Coronary artery (tissue), 2 donors: Measurements from ENCODE around the gene LMCD1.

Experiments
- DNase-seq: peaks from one replicate; pipeline ENCODE4 v3.0.0-alpha.2; 2017; ENCODE audit warnings: low spot score
- H3K27ac ChIP-seq, 2 donors: fragments of 200-600 bp; sonication (generic); one replicate each; pipeline ENCODE4 v1.5.1; 2016 to 2019
- H3K4me3 ChIP-seq: fragments of 200-600 bp; sonication (generic); 2 replicates; pipeline ENCODE4 v1.5.1; 2016; ENCODE audit warnings: mild to moderate bottlenecking, moderate library complexity
- CTCF ChIP-seq: fragments of 200-600 bp; sonication (generic); IDR thresholded peaks from one replicate; pipeline ENCODE4 v1.5.1; 2019; ENCODE audit warnings: antibody characterized with exemption

The LMCD1 gene

GRCh38 chr3:8520816-8521403 is 19.3 kb downstream of the LMCD1 start:
- TF ChIP-seq CTCF = no peak
- no peak for DNase-seq
- peak overlapping the region; percentile 6 for H3K4me3 ChIP-seq
- peak overlapping the region; percentile 47 to 67 for H3K27ac ChIP-seq

GRCh38 chr3:8523041-8523440 is 21.4 kb downstream of the LMCD1 start:
- TF ChIP-seq CTCF = no peak
- no peak for DNase-seq
- Histone ChIP-seq H3K4me3 (no peak overlapping the region), H3K27ac (peak overlapping the region in 1 of 2 donors; percentile 68)

GRCh38 chr3:8524249-8524648 is 22.6 kb downstream of the LMCD1 start:
- no peak for DNase-seq
- TF ChIP-seq CTCF = no peak
- H3K27ac ChIP-seq = peak overlapping the region in 1 of 2 donors; percentile 70
- no peak overlapping the region for H3K4me3 ChIP-seq

- DNase-seq = no peak
- no peak for TF ChIP-seq CTCF
- H3K27ac ChIP-seq = peak overlapping the region in 1 of 2 donors; percentile 70
- H3K4me3 ChIP-seq = no peak overlapping the region
Observed at GRCh38 chr3:8524656-8525399, 23.2 kb downstream of the LMCD1 start.

- H3K4me3 ChIP-seq = no peak overlapping the region
- peak overlapping the region in 1 of 2 donors; percentile 70 for H3K27ac ChIP-seq
- DNase-seq = no peak
- no peak for TF ChIP-seq CTCF
Observed at GRCh38 chr3:8525893-8526292, 24.3 kb downstream of the LMCD1 start.

- TF ChIP-seq CTCF = no peak
- Histone ChIP-seq H3K27ac (peak overlapping the region; percentile 44 to 72), H3K4me3 (no peak overlapping the region)
- no peak for DNase-seq
Observed at GRCh38 chr3:8529181-8529637, 27.6 kb downstream of the LMCD1 start.
